Stimulated activated naive CD8-positive, alpha-beta T cell treated with anti-CD3 and anti-CD28 coated beads, Interleukin-15, Interleukin-2, amounts not matched to agents 100 ng/mL and 50 ng/mL, for 24 hours (primary cell): ENCODE results near the gene KCND3.

Experiments
- H3K27ac Mint-ChIP-seq: one replicate; pipeline ENCODE4 v1.8.0; 2021; ENCODE audit warnings: mild to moderate bottlenecking, mixed read lengths
- H3K27me3 Mint-ChIP-seq: one replicate; pipeline ENCODE4 v1.8.0; 2021; ENCODE audit warnings: mixed read lengths
- H3K36me3 Mint-ChIP-seq: one replicate; pipeline ENCODE4 v1.8.0; 2021; ENCODE audit warnings: low read depth, mixed read lengths
- H3K4me1 Mint-ChIP-seq: one replicate; pipeline ENCODE4 v1.8.0; 2021; ENCODE audit warnings: low read depth, mixed read lengths
- H3K4me3 Mint-ChIP-seq: one replicate; pipeline ENCODE4 v1.8.0; 2021; ENCODE audit warnings: mild to moderate bottlenecking, mixed read lengths
- H3K9me3 Mint-ChIP-seq: one replicate; pipeline ENCODE4 v1.8.0; 2021; ENCODE audit warnings: mixed read lengths

KCND3 gene

DNA sequence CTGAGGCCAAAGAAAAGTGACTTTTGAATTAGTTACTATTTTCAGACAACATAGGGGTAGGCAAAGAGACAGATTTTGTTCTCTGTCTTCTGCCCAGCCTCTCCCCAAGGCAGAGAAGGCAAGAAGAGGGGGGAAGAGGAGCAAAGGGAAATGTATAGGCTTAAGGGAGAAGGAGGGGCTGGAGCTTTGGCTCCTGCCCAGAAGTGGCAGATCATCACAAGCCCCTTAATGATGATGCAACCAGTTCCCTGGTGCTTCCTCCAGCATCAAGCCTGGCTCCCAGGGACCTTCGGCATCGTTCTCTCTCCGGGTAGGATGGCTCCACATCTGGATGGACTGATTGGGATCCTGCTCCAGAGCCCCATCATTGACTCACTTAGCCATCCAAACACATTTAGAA is 112.8 kb downstream of the KCND3 start:
- H3K4me1 Mint-ChIP-seq, result no peaks in the 10 kb centered on the region
- H3K36me3 Mint-ChIP-seq, result no peaks in the 10 kb centered on the region
- H3K27me3 Mint-ChIP-seq, result peaks cover 12% of the 10 kb centered on the region
- H3K9me3 Mint-ChIP-seq, result no peaks in the 10 kb centered on the region
- H3K27ac Mint-ChIP-seq, result no peak overlapping the region
- no peak overlapping the region for H3K4me3 Mint-ChIP-seq

DNA sequence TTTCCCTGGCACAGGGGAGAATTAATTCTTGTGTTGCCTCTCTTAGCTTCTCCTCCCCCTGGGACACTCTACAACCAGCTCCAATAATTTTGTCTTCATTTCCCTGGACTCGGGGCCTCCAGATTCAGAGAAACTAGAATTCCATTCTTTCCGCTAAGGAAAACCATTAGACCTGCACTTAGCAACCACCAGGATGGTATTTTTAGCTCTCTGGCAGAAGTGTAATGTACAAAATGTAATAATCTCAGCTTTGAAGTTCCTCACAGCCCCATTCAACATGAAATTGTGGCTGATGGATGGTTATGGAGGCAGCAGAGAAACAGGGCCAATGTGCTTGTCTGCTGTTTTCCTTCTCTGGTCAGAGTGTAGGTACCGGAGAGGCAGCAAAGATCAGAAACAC is 113.8 kb downstream of the KCND3 start:
- Mint-ChIP-seq H3K9me3 (no peaks in the 10 kb centered on the region), H3K36me3 (no peaks in the 10 kb centered on the region), H3K4me1 (no peaks in the 10 kb centered on the region), H3K4me3 (no peak overlapping the region), H3K27me3 (peaks cover 3% of the 10 kb centered on the region), H3K27ac (no peak overlapping the region)

DNA sequence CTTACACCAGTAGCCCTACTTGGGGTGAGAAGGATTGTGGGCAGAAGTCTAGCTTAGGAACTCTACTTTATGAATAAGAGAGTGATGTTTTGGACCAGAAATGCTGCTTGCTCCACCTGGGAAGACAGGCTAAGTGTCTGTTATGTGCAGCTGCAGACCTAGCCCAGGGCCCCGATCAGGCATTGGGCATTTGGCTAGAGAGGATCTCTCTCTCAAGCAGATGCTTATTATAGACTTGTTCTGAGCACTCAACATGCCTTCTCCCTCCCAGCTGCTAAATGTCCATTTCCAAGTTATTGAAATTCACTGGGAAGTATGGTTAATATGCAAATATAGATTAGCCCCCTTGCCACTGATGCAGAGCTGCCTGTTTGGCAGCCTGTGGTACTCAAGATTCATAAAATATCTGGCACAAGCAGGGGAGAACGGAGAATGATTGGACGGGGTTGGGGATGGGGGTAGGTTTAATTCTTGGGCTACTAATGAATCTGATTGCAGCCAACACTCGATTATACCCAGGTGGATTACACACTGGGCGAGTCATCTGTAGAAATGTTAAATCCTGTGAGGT is 115.9 kb downstream of the KCND3 start:
- Mint-ChIP-seq H3K27ac (no peak overlapping the region), H3K9me3 (no peaks in the 10 kb centered on the region), H3K27me3 (no peaks in the 10 kb centered on the region), H3K4me3 (no peak overlapping the region), H3K36me3 (no peaks in the 10 kb centered on the region), H3K4me1 (no peaks in the 10 kb centered on the region)

DNA sequence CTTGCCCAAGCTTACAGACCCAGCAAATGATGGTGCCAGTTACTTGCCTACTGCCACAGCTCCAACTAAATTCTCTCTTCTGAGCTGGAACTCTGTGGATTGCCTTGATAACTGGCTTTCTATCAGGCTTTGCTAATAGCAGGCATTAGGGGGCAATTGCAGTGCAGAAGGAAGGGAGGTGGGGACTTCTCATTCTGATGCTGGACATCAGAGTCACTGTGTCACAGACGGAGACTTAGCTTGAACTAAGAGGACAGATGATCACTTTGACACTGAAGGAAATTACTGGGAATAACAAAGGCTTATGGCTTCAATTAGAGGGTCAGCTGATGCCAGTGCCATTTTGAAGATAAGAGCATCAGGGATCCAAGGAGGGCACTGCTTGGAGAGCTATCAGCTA is 119.3 kb downstream of the KCND3 start:
- no peaks in the 10 kb centered on the region for H3K27me3 Mint-ChIP-seq
- no peak overlapping the region for H3K27ac Mint-ChIP-seq
- H3K4me1 Mint-ChIP-seq, result no peaks in the 10 kb centered on the region
- no peaks in the 10 kb centered on the region for H3K9me3 Mint-ChIP-seq
- no peak overlapping the region for H3K4me3 Mint-ChIP-seq
- H3K36me3 Mint-ChIP-seq, result no peaks in the 10 kb centered on the region

DNA sequence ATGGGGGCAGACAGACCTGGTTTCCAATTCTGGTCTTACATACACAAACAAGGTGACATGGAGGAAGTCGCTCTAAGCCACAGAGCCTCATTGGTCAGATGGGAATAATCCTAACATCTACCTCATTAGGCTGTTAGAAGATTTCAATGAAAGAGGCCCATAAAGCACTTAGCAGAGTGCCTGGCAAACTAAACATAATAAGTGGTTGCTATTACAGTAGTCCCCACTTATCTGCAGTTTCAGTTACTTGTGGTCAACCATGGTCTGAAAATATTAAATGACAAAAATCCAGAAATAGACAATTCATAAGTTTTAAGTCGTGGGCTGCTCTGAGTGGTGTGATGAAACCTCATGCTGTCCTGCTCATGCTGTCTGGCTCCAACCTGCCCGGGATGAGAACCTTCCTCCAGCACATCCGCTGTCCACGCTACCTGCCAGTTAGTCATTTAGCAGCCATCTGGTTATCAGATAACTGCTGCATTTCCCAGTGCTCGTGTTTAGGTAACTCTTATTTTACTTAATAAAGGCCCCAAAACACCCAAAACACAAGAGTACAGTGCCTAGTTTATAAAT is 121.5 kb downstream of the KCND3 start:
- Mint-ChIP-seq H3K4me1 (peaks cover 4% of the 10 kb centered on the region), H3K27me3 (peaks cover 9% of the 10 kb centered on the region), H3K27ac (no peak overlapping the region), H3K4me3 (no peak overlapping the region), H3K9me3 (no peaks in the 10 kb centered on the region), H3K36me3 (no peaks in the 10 kb centered on the region)

DNA sequence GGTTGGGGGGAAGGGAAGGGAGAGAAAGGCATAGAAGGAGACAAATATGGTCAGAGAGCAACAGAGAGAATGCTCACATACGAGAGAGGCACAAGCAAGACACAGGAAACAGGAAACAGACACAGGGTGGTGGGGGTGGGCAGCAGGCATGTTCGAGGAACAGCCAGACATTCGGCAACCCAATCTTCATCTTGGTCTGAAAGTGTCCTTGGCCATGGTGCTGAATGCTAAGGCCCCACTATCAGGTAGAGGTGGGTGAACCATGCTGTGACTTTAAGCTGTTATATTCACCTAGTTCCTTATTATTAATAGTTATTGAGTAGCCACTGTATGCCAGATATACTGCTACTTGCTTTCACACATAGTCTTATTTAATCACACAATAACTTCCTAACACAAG is 124.6 kb downstream of the KCND3 start:
- Mint-ChIP-seq H3K4me3 (no peak overlapping the region), H3K27ac (no peak overlapping the region), H3K9me3 (no peaks in the 10 kb centered on the region), H3K4me1 (peaks cover 4% of the 10 kb centered on the region), H3K36me3 (no peaks in the 10 kb centered on the region), H3K27me3 (peaks cover 19% of the 10 kb centered on the region)

DNA sequence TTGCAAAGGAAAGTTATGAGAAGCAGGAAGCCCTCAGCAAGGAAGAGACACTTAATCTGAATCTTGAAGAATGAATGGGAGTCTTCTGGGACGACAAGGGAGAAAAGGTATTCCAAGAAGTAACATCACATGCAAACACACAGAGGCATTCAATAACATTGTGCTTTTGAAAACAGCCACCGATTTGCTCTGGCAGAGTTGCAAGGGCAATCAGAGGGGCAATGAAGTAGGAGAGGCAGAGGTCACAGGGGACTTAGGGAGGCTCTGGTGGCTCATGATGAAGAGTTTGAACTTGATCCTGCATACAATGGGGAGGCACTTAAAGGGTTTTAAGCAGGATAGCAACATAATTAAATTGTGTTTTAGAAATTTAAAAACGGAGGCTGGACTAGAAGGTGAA is 126.1 kb downstream of the KCND3 start:
- H3K4me1 Mint-ChIP-seq, result peaks cover 4% of the 10 kb centered on the region
- peaks cover 23% of the 10 kb centered on the region for H3K27me3 Mint-ChIP-seq
- H3K4me3 Mint-ChIP-seq, result no peak overlapping the region
- H3K36me3 Mint-ChIP-seq, result no peaks in the 10 kb centered on the region
- no peak overlapping the region for H3K27ac Mint-ChIP-seq
- H3K9me3 Mint-ChIP-seq, result no peaks in the 10 kb centered on the region

DNA sequence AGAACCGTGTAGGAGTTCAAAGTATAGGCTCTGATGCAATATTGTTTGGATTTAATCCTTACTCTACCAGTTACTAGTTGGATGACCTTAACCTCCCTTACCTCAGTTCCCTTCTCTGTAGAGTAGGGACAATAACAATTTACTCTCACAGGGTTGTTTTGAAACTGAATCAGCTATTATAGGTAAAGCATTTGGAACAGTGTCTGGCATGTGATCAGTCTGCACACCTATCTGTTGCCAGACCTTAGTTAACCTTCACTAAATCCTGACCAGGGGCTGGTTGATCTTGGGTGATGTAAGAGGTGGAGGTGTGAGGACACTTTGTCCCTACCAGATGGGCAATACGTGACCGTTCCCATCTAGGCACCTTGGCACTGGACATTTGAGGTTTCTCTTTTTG is 126.9 kb downstream of the KCND3 start:
- H3K9me3 Mint-ChIP-seq, result no peaks in the 10 kb centered on the region
- H3K27ac Mint-ChIP-seq, result no peak overlapping the region
- peaks cover 27% of the 10 kb centered on the region for H3K27me3 Mint-ChIP-seq
- H3K4me1 Mint-ChIP-seq, result peaks cover 4% of the 10 kb centered on the region
- H3K36me3 Mint-ChIP-seq, result no peaks in the 10 kb centered on the region
- no peak overlapping the region for H3K4me3 Mint-ChIP-seq

DNA sequence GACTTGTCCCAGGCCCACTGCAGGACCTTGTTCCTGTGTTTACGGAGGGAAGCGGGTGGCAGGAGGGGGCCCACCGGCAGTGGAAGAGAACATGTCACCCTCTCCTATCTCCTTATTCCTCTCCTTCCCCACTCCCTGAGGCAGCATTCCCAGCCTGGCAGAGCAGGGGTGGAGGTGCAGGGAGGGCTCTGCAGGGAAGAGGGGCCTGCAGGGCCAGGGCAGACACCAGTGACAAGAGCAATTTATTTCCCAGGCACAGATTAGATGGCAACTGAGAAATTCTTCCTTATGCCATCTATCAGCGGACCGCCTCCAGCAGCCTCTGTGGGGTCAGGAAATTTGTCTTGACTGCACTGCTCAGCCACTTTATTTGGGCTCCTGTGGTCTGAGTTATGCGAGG is 127.9 kb downstream of the KCND3 start:
- Mint-ChIP-seq H3K9me3 (no peaks in the 10 kb centered on the region), H3K27me3 (peaks cover 27% of the 10 kb centered on the region), H3K4me1 (peaks cover 4% of the 10 kb centered on the region), H3K4me3 (no peak overlapping the region), H3K27ac (no peak overlapping the region), H3K36me3 (no peaks in the 10 kb centered on the region)

DNA sequence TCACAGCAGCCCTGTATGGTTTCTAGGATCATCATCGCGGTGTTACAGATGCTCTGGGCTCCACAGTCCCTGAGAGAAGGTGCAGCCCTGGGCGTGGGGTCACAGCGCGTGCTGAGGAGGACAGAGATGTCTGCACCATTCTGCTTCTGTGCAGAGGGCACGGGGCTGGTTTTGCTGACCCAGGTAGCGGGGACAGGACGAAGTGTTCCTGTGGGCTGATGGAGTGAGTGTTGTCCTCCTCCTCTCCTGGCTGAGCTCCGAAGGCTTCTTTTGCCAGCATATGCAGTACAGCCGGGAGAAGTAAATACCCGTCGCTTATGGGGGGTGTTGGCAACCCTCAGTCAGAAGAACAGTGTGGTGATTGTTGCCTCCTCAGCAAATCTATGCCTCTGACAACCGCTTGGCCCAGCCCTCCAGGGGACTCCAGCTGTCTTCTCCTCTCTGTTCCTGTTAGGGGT is 132.2 kb downstream of the KCND3 start:
- Mint-ChIP-seq H3K27ac (no peak overlapping the region), H3K36me3 (no peaks in the 10 kb centered on the region), H3K4me1 (no peaks in the 10 kb centered on the region), H3K27me3 (peaks cover 26% of the 10 kb centered on the region), H3K4me3 (no peak overlapping the region), H3K9me3 (no peaks in the 10 kb centered on the region)

DNA sequence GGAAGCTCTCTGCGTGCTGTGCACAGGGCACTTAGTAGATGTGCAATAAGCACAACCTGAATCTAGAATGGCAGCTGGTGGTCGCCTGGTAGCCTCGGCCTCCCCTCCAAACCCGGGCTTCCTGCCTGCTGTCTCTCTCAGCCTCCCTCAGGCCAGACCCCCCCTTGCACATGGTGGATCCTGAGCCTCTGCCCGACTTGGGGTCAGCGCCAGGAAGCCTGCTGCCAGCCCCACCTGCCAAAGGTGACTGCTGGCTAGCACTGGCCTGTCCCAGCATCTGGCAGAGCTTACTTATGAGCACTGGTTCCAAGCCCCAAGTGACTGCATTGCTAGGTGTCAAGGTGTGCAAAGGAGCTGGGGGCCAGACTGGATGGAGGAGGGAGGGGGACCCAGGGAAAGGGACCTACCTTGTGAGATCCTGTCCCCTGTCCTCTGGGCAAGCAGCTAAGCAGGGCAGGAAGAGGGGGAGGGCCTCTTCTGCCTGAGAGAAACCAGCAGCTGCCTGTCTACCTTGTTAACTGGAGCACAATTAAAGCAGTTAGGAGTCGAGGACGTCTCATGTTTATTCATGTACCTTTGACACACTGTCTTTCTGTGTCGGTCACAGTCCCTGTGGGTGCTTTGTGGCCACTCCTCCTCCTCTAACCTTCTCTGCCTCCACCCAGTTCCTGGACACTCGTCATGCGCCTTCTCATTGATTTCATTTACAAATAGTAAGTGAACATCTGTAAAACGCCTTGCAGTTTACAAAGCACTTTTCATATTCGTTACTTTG is 132.9 kb downstream of the KCND3 start:
- H3K4me1 Mint-ChIP-seq, result no peaks in the 10 kb centered on the region
- peaks cover 29% of the 10 kb centered on the region for H3K27me3 Mint-ChIP-seq
- H3K36me3 Mint-ChIP-seq, result no peaks in the 10 kb centered on the region
- H3K27ac Mint-ChIP-seq, result no peak overlapping the region
- no peaks in the 10 kb centered on the region for H3K9me3 Mint-ChIP-seq
- no peak overlapping the region for H3K4me3 Mint-ChIP-seq

DNA sequence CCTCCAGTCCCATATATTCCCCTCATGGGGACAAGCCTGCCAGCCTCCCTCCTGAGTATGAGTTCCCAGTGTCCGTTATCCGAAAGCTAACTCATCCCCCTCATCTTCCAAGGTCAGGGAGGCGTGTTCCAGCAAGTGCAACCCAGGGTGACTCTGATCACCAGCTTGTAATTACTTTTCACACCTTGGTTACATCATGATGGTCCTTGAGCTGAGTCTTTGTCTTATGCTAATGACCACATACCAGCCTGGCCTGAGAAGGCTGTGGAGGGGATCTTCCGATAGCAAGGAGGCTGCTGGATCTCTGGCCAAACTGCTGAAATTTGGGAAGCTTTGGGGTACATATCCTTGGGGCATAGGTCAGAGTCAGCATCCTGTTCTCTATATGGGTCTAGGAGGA is 134.2 kb downstream of the KCND3 start:
- Mint-ChIP-seq H3K4me1 (no peaks in the 10 kb centered on the region), H3K27me3 (peaks cover 27% of the 10 kb centered on the region), H3K4me3 (no peak overlapping the region), H3K36me3 (no peaks in the 10 kb centered on the region), H3K27ac (no peak overlapping the region), H3K9me3 (no peaks in the 10 kb centered on the region)

DNA sequence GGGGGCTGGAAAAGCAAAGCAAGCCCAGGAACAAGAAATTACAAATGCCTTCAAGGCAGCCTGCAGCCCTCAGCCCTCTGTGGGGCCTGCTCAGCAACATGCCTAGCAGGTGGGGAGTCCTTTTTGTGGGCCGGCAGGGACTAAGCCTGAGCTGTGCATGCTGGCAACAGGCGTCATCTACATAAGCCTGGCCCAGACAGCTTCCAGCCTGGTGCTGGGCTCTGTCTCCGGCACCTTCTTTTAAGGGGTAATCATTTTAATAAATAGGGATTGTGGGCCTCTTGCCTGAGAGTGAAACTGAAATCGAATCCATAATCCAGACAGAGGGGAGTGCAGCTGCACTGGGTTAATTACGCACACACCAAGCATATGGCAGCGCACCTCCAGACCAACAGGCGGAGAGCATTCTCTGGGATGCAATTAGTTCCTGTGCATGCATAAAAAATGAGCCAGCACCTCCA is 137.2 kb downstream of the KCND3 start:
- no peaks in the 10 kb centered on the region for H3K36me3 Mint-ChIP-seq
- H3K27me3 Mint-ChIP-seq, result peaks cover 19% of the 10 kb centered on the region
- H3K4me1 Mint-ChIP-seq, result no peaks in the 10 kb centered on the region
- H3K4me3 Mint-ChIP-seq, result no peak overlapping the region
- H3K27ac Mint-ChIP-seq, result no peak overlapping the region
- no peaks in the 10 kb centered on the region for H3K9me3 Mint-ChIP-seq

DNA sequence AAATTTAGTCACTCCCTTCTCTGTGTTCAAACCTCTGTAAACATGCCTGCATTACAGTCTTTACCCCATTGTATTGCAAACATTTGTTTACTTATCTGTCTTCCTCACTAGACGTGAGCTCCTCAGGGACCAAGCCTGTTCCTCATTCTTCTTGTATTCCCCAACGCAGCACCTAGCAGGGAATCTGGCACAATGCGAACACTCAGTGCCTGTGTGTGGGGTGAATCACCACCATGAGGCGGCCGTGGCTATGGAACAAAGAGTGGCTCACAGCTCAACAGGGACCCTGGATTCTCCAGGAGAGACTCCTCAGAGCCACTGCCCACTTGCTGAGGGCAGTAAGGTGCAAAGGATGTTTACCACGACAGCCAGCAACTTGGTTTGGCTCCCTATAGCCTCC is 137.9 kb downstream of the KCND3 start:
- peaks cover 19% of the 10 kb centered on the region for H3K27me3 Mint-ChIP-seq
- no peaks in the 10 kb centered on the region for H3K4me1 Mint-ChIP-seq
- no peaks in the 10 kb centered on the region for H3K36me3 Mint-ChIP-seq
- H3K27ac Mint-ChIP-seq, result no peak overlapping the region
- H3K4me3 Mint-ChIP-seq, result no peak overlapping the region
- H3K9me3 Mint-ChIP-seq, result no peaks in the 10 kb centered on the region

DNA sequence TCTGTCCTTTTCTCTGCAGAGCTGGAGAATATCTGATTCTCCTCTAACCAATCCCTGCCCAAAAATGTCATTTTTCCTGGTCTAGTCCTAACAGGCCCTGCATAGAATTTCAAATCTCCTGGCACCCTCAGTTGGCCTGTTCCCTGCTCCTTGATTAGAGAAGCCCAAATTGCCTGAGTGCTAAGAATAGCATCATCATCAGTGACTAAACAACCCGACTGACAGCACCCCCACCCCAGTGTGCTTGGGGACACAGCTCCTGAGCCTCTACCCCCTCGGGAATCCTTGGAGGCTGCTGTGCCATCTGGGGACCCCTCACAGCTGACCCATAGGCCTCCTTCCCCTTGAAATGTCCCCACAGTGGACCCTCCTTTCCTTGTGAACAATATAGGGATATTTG is 139.4 kb downstream of the KCND3 start:
- Mint-ChIP-seq H3K36me3 (no peaks in the 10 kb centered on the region), H3K4me3 (no peak overlapping the region), H3K9me3 (no peaks in the 10 kb centered on the region), H3K27me3 (peaks cover 27% of the 10 kb centered on the region), H3K27ac (no peak overlapping the region), H3K4me1 (no peaks in the 10 kb centered on the region)
